GM23338 (cell line): ENCODE results near the gene MEGF9. TPM values are rescaled to one million over a fixed set of nuclear protein-coding genes. Genes with fewer than 3 reads are reported as not detected.

ENCODE experiments used
- ATAC-seq: fragments of 200-7000 bp; cut with Tn5 transposase; 3 replicates; pipeline ENCODE4 v1.9.1; 2020
- DNase-seq: peaks from one replicate; pipeline ENCODE4 v3.0.0-alpha.2; 2015; ENCODE audit warnings: low spot score
- H2AFZ ChIP-seq: fragments of 200-600 bp; sonication (generic); 2 replicates; pipeline ENCODE4 v1.8.0; 2016; ENCODE audit warnings: antibody characterized with exemption, mild to moderate bottlenecking, moderate library complexity
- H3F3A ChIP-seq: fragments of 200-600 bp; sonication (generic); replicated peaks from 2 replicates; pipeline ENCODE4 v1.8.0; 2017; ENCODE audit warnings: antibody characterized with exemption, mixed run types, low read depth
- H3K27ac ChIP-seq: fragments of 200-600 bp; sonication (generic); 2 replicates; pipeline ENCODE4 v1.6.1; 2016; ENCODE audit warnings: low read depth
- H3K27me3 ChIP-seq: fragments of 200-600 bp; sonication (generic); 2 replicates; pipeline ENCODE4 v1.8.0; 2016; ENCODE audit warnings: mild to moderate bottlenecking, mixed run types, moderate library complexity; ENCODE audit not compliant: insufficient read depth
- H3K36me3 ChIP-seq: fragments of 200-600 bp; sonication (generic); 2 replicates; pipeline ENCODE4 v1.8.0; 2016; ENCODE audit warnings: mild to moderate bottlenecking; ENCODE audit not compliant: insufficient read depth
- H3K4me1 ChIP-seq: fragments of 200-600 bp; sonication (generic); 2 replicates; pipeline ENCODE4 v1.8.0; 2016; ENCODE audit warnings: mild to moderate bottlenecking, moderate library complexity; ENCODE audit not compliant: insufficient read depth
- H3K4me2 ChIP-seq: fragments of 200-600 bp; sonication (generic); 2 replicates; pipeline ENCODE4 v1.7.1; 2017; ENCODE audit warnings: mixed run types
- H3K4me3 ChIP-seq: fragments of 200-600 bp; sonication (generic); 2 replicates; pipeline ENCODE4 v1.6.1; 2016; ENCODE audit warnings: mixed run types
- H3K79me2 ChIP-seq: fragments of 200-600 bp; sonication (generic); replicated peaks from 2 replicates; pipeline ENCODE4 v1.8.0; 2017; ENCODE audit warnings: mild to moderate bottlenecking; ENCODE audit not compliant: insufficient read depth
- H3K9me2 ChIP-seq: fragments of 200-600 bp; sonication (generic); 2 replicates; pipeline ENCODE4 v1.8.0; 2017; ENCODE audit not compliant: insufficient read depth
- H4K20me1 ChIP-seq: fragments of 200-600 bp; sonication (generic); replicated peaks from 2 replicates; pipeline ENCODE4 v1.8.0; 2017; ENCODE audit warnings: mild to moderate bottlenecking; ENCODE audit not compliant: insufficient read depth
- H3K27ac Mint-ChIP-seq: 2 replicates; pipeline ENCODE4 v1.8.0; 2020; ENCODE audit warnings: inconsistent platforms, mild to moderate bottlenecking, moderate library complexity, mixed read lengths
- H3K27me3 Mint-ChIP-seq: 3 replicates; pipeline ENCODE4 v1.8.0; 2022; ENCODE audit warnings: low read depth, mild to moderate bottlenecking, moderate library complexity, mixed read lengths, inconsistent platforms; ENCODE audit not compliant: insufficient read depth, poor library complexity
- H3K36me3 Mint-ChIP-seq: 3 replicates; pipeline ENCODE4 v1.8.0; 2021; ENCODE audit warnings: low read depth, mild to moderate bottlenecking, inconsistent platforms, moderate library complexity, mixed read lengths
- H3K4me1 Mint-ChIP-seq: 3 replicates; pipeline ENCODE4 v1.8.0; 2020; ENCODE audit warnings: mild to moderate bottlenecking, inconsistent platforms, mixed read lengths
- H3K4me3 Mint-ChIP-seq: 3 replicates; pipeline ENCODE4 v1.8.0; 2021; ENCODE audit warnings: moderate library complexity, mild to moderate bottlenecking, inconsistent platforms, mixed read lengths
- H3K9me3 Mint-ChIP-seq: 3 replicates; pipeline ENCODE4 v1.8.0; 2020; ENCODE audit warnings: moderate library complexity, mild to moderate bottlenecking, inconsistent platforms, mixed read lengths
- CREB1 ChIP-seq: fragments of 250-450 bp; sonication (Bioruptor Pico); IDR thresholded peaks from 2 replicates; pipeline ENCODE4 v1.5.0; 2020; ENCODE audit warnings: low read depth, mild to moderate bottlenecking, moderate library complexity
- EZH2phosphoT487 ChIP-seq: fragments of 200-600 bp; sonication (generic); IDR thresholded peaks from one replicate; pipeline ENCODE4 v1.8.1; 2018; ENCODE audit warnings: antibody characterized with exemption; ENCODE audit not compliant: unreplicated experiment
- NANOG ChIP-seq: IDR thresholded peaks from 2 replicates; pipeline ENCODE4 v1.6.1; 2016; ENCODE audit warnings: antibody characterized with exemption, borderline replicate concordance
- STAT1 ChIP-seq: IDR thresholded peaks from one replicate; pipeline ENCODE4 v1.6.1; 2016; ENCODE audit warnings: antibody characterized with exemption; ENCODE audit not compliant: unreplicated experiment
- ZNF114 ChIP-seq: fragments of 250-450 bp; sonication (Bioruptor Pico); IDR thresholded peaks from 2 replicates; pipeline ENCODE4 v1.5.0; 2020; ENCODE audit warnings: mild to moderate bottlenecking, moderate library complexity
- ZNF331 ChIP-seq: fragments of 250-450 bp; sonication (Bioruptor Pico); IDR thresholded peaks from 2 replicates; pipeline ENCODE4 v1.5.0; 2020; ENCODE audit warnings: low read depth, mild to moderate bottlenecking, moderate library complexity
- polyA plus RNA-seq: library from polyadenylated mRNA; unstranded; fragments of >200 nt; fragmentation: Nextera tagmentation; extraction: Ambion mirVana; gene quantifications from 2 replicates; pipeline ENCODE4 v1.2.1, GENCODE V29; 2016
- total RNA-seq: library from RNA; depleted of rRNA; stranded (reverse); fragments of >200 nt; shearing (Covaris generic); gene quantifications from 2 replicates; pipeline ENCODE4 v1.2.3, GENCODE V29; 2014
- TF ChIP-seq, protein P1 (sequence below): IDR thresholded peaks from one replicate; pipeline ENCODE4 v1.6.1; 2018; ENCODE audit warnings: antibody characterized with exemption; ENCODE audit not compliant: unreplicated experiment
- TF ChIP-seq, protein P2 (sequence below), 2 experiments: fragments of 200-600 bp in 1 of 2; sonication (generic) in 1 of 2; conservative IDR thresholded peaks; 2 replicates each; pipeline versions ENCODE4 v1.5.1 to v1.6.1; 2016 to 2017; ENCODE audit warnings: antibody characterized with exemption in 2 of 2, low read depth in 2 of 2, mild to moderate bottlenecking in 2 of 2, moderate library complexity in 1 of 2

MEGF9 gene
- total and polyA plus RNA-seq, 2 experiments from 2014 or later: 0.87 to 1.6 TPM

DNA sequence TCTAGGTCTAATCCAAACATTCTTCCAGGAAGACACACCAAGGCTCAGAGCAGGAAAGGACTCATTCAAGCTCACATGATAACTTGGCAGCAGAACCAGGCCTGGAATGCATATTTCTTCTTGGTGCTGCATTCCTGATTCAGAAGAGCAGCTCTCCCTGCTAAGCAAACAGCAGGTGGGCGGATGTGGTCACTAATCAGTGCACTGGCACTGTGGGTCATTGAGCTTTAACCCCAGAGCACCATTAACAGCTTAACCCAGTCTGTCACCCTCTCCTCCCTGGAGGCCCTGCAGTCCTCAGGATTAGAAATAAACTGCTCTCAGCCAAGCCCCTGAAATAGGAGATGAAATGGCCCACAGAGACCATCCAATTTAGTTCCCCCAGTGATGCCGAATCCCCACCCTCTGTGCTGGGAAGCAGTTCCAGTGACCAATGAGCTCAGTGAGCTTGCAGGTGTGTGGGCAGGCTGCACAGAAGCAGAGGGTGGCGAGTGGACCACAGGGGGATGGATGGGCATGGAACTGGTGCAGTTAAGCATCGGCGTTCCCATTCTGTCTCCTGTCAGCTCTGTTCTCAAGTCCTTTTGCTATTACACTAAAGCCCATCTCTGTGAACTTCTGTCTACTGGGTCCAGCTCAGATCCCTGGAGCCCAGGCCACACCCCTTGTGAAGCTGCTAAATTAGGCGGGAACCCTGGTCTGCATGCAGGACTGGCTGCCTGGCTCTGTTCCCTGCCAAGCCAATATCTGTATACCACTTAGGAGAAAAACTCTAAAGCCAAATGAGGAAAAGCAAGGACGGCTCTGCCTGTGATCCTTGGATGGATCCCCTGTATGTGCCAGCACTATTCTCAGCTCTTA, 16.6 kb upstream of the MEGF9 start:
- Histone ChIP-seq H2AFZ (no peak overlapping the region), H3K36me3 (no peaks in the 10 kb centered on the region), H3K4me1 (no peaks in the 10 kb centered on the region), H3K27me3 (no peaks in the 10 kb centered on the region), H3K9me2 (0 out of 2 replicates have a peak, but pooled peaks cover 4% of the 10 kb centered on the region), H3K27ac (no peak overlapping the region), H3K4me2 (no peak overlapping the region), H3F3A (no peaks in the 10 kb centered on the region), H4K20me1 (no peaks in the 10 kb centered on the region), H3K4me3 (no peak overlapping the region), H3K79me2 (no peaks in the 10 kb centered on the region)
- no peaks in the 10 kb centered on the region for H3K9me3 Mint-ChIP-seq
- no peaks in the 10 kb centered on the region for H3K36me3 Mint-ChIP-seq
- no peak for TF ChIP-seq ZNF114 (CRISPR knock-in tag)
- peaks cover 13% of the 10 kb centered on the region for H3K4me1 Mint-ChIP-seq
- H3K27ac Mint-ChIP-seq: no peak overlapping the region
- peak; percentile 63 for ATAC-seq
- peak; percentile 44 for DNase-seq
- H3K4me3 Mint-ChIP-seq: no peak overlapping the region
- H3K27me3 Mint-ChIP-seq: peaks cover 8% of the 10 kb centered on the region

DNA sequence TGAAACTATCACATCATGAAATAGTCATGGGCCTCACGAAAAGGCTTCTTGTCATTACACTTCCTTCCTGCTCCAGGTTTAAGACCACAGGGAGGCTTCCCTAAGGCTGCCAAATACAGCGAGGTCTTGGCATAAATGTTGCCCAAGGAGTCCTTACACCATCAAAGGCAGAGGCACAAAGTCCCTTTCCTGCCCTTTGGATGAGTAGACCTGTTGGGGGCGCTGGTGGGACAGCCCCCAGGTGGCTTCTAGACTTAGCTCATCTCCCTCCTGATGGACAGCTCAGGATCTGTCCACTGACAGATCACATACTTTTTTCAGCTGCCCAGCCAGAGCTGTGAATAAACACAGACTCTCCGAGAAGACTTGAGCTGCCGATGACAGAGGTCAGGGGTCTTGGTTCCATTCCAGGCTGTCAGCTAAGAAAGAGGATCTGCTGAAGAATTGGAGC, 15.5 kb upstream of the MEGF9 start:
- TF ChIP-seq, protein P1, sequence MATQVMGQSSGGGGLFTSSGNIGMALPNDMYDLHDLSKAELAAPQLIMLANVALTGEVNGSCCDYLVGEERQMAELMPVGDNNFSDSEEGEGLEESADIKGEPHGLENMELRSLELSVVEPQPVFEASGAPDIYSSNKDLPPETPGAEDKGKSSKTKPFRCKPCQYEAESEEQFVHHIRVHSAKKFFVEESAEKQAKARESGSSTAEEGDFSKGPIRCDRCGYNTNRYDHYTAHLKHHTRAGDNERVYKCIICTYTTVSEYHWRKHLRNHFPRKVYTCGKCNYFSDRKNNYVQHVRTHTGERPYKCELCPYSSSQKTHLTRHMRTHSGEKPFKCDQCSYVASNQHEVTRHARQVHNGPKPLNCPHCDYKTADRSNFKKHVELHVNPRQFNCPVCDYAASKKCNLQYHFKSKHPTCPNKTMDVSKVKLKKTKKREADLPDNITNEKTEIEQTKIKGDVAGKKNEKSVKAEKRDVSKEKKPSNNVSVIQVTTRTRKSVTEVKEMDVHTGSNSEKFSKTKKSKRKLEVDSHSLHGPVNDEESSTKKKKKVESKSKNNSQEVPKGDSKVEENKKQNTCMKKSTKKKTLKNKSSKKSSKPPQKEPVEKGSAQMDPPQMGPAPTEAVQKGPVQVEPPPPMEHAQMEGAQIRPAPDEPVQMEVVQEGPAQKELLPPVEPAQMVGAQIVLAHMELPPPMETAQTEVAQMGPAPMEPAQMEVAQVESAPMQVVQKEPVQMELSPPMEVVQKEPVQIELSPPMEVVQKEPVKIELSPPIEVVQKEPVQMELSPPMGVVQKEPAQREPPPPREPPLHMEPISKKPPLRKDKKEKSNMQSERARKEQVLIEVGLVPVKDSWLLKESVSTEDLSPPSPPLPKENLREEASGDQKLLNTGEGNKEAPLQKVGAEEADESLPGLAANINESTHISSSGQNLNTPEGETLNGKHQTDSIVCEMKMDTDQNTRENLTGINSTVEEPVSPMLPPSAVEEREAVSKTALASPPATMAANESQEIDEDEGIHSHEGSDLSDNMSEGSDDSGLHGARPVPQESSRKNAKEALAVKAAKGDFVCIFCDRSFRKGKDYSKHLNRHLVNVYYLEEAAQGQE: no peak
- TF ChIP-seq STAT1 (no peak), ZNF331 (CRISPR knock-in tag) (no peak), EZH2phosphoT487 (no peak), NANOG (no peak), CREB1 (CRISPR knock-in tag) (no peak)
- TF ChIP-seq, protein P2, sequence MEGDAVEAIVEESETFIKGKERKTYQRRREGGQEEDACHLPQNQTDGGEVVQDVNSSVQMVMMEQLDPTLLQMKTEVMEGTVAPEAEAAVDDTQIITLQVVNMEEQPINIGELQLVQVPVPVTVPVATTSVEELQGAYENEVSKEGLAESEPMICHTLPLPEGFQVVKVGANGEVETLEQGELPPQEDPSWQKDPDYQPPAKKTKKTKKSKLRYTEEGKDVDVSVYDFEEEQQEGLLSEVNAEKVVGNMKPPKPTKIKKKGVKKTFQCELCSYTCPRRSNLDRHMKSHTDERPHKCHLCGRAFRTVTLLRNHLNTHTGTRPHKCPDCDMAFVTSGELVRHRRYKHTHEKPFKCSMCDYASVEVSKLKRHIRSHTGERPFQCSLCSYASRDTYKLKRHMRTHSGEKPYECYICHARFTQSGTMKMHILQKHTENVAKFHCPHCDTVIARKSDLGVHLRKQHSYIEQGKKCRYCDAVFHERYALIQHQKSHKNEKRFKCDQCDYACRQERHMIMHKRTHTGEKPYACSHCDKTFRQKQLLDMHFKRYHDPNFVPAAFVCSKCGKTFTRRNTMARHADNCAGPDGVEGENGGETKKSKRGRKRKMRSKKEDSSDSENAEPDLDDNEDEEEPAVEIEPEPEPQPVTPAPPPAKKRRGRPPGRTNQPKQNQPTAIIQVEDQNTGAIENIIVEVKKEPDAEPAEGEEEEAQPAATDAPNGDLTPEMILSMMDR (conservative IDR thresholded peaks at IDR 0.05; ENCODE audit: low read depth in 2 of 2): peak; percentile 78 to 79
- Histone ChIP-seq H3F3A (no peaks in the 10 kb centered on the region), H3K4me3 (no peak overlapping the region), H3K4me1 (no peaks in the 10 kb centered on the region), H3K4me2 (no peak overlapping the region), H3K36me3 (no peaks in the 10 kb centered on the region), H3K27me3 (no peaks in the 10 kb centered on the region), H4K20me1 (no peaks in the 10 kb centered on the region), H3K27ac (no peak overlapping the region), H3K9me2 (0 out of 2 replicates have a peak, but pooled peaks cover 4% of the 10 kb centered on the region), H3K79me2 (no peaks in the 10 kb centered on the region), H2AFZ (no peak overlapping the region)
- no peak overlapping the region for H3K27ac Mint-ChIP-seq
- H3K4me3 Mint-ChIP-seq: no peak overlapping the region
- peak; percentile 87 for ATAC-seq
- peaks cover 8% of the 10 kb centered on the region for H3K27me3 Mint-ChIP-seq
- no peaks in the 10 kb centered on the region for H3K9me3 Mint-ChIP-seq
- peaks cover 13% of the 10 kb centered on the region for H3K4me1 Mint-ChIP-seq
- DNase-seq: peak; percentile 76
- no peaks in the 10 kb centered on the region for H3K36me3 Mint-ChIP-seq
